A172 (cell line): ENCODE data around the gene CHRD. TPM values are rescaled to one million over a fixed set of nuclear protein-coding genes. Genes with fewer than 3 reads are reported as not detected.

Experiments used
- DNase-seq: peaks from one replicate; pipeline ENCODE4 v3.0.0-alpha.2; 2015; ENCODE audit warnings: low spot score
- total RNA-seq: library from RNA; depleted of rRNA; stranded (reverse); fragments of >200 nt; shearing (Covaris generic); gene quantifications from 2 replicates; pipeline ENCODE4 v1.2.3, GENCODE V29; 2014

Gene CHRD
- total RNA-seq, 1 experiment from 2014 or later: 0.33 TPM

DNA sequence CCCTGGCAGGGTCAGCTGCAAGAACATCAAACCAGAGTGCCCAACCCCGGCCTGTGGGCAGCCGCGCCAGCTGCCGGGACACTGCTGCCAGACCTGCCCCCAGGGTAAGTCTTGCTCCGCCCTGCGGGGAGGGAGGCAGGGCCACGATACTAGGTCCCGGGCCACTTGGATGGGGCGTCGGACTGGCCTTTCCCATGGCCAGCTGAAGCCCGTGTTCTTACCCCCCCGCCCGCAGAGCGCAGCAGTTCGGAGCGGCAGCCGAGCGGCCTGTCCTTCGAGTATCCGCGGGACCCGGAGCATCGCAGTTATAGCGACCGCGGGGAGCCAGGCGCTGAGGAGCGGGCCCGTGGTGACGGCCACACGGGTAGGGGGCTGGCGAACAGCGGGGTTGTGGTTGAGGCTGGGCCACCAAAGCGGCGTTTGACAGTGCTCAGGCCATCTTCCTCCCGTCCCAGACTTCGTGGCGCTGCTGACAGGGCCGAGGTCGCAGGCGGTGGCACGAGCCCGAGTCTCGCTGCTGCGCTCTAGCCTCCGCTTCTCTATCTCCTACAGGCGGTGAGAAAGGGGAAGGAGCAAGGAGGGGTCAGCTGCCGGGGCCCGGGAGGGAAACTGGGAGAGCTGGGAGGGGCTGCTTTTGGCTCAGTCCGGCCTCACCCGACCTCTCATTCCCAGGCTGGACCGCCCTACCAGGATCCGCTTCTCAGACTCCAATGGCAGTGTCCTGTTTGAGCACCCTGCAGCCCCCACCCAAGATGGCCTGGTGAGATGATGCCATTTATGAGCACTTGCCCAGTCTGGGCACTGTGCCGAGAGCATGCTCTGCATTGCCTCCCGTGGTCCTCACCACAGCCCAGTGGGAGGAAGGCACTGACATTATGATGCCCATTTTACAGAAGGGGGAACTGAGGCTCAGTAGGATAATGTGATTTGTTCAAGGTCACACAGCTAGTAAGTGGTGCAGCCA is 1.7 kb downstream of the CHRD start:
- DNase-seq: no peak

DNA sequence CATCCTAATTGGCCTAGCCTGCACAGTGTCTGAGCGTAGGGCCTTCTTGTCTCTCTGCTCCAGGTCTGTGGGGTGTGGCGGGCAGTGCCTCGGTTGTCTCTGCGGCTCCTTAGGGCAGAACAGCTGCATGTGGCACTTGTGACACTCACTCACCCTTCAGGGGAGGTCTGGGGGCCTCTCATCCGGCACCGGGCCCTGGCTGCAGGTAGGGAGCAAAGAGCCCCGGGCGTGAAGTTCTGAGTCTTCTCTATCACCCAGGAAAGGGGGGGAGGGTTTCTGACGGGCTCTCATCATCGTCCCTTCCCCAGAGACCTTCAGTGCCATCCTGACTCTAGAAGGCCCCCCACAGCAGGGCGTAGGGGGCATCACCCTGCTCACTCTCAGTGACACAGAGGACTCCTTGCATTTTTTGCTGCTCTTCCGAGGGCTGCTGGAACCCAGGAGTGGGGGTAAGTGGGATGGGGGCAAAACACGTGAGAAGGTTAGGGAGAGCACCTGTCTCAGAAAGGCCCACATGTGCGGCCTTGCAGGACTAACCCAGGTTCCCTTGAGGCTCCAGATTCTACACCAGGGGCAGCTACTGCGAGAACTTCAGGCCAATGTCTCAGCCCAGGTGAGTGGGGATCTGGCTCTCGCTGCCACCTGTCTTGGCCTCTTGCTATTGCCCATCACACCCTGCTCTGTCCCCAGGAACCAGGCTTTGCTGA is 2.6 kb downstream of the CHRD start:
- DNase-seq: no peak

DNA sequence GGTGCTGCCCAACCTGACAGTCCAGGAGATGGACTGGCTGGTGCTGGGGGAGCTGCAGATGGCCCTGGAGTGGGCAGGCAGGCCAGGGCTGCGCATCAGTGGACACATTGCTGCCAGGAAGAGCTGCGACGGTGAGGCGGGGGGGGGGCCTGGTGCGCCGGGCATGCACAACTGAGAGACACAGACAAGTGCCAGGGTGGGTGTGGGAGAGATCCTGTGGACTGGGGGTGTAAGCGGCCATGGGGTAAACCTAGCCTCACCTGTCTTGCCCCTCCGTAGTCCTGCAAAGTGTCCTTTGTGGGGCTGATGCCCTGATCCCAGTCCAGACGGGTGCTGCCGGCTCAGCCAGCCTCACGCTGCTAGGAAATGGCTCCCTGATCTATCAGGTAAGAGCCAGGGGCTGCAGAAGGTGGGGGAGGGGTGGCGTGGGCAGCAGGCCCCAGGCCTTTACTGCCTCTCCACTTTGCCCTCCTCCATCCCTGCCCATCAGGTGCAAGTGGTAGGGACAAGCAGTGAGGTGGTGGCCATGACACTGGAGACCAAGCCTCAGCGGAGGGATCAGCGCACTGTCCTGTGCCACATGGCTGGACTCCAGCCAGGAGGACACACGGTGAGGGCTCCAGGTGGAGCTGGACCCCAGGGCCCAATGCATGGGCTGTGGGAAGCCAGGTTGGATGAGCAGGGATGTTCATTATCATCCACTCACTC is 3.3 kb downstream of the CHRD start:
- DNase-seq: no peak

DNA sequence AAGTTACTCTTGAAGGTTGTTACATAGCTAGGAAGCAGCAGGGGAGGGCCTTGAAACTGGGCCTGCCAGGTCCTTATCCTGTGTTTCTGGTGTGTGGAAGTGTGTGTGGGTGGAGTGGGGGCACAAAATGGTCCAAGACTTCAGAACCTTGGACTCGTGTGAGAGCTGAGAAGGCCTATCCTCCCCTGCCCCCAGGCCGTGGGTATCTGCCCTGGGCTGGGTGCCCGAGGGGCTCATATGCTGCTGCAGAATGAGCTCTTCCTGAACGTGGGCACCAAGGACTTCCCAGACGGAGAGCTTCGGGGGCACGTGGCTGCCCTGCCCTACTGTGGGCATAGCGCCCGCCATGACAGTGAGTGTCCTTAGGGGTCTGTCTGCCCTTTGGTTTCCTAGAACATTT is 4.5 kb downstream of the CHRD start:
- DNase-seq: no peak

DNA sequence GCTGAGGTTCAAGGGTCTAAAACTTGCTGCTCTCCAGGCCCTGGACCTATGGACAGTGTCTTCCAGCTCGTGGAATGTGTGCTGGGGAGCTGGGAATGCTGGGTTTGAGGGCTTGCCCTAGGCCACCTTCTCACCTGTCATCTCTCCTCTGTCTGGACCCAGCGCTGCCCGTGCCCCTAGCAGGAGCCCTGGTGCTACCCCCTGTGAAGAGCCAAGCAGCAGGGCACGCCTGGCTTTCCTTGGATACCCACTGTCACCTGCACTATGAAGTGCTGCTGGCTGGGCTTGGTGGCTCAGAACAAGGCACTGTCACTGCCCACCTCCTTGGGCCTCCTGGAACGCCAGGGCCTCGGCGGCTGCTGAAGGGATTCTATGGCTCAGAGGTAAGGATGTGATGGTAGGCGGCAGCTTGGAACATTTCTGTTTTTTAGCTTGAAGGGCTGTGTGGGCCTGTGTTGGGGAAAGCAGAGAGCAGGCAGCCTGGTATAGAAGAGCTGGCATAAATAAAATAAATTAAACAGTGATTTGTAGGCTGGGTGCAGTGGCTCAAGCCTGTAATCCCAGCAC is 5.1 kb downstream of the CHRD start:
- no peak for DNase-seq

DNA sequence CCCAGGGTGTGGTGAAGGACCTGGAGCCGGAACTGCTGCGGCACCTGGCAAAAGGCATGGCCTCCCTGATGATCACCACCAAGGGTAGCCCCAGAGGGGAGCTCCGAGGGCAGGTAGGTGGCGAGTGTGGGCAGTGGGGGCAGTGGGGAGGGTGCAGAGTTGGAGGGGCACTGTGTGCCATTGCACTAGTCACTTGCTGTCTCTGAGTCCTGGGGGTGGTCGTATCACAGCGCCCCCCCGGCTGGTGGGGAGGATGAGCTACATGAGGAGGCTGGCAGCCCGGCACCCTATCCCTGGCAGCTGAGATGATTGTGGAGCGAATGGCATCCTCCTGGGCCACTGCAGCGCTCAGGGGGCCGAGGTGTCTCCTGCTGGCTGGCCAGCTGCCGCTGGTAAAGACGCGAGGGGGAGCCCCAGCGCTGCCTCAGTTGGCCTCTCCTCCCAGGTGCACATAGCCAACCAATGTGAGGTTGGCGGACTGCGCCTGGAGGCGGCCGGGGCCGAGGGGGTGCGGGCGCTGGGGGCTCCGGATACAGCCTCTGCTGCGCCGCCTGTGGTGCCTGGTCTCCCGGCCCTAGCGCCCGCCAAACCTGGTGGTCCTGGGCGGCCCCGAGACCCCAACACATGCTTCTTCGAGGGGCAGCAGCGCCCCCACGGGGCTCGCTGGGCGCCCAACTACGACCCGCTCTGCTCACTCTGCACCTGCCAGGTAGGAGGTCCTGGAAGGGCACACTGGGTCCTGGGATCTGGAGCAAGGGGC is 6.4 kb downstream of the CHRD start:
- no peak for DNase-seq

DNA sequence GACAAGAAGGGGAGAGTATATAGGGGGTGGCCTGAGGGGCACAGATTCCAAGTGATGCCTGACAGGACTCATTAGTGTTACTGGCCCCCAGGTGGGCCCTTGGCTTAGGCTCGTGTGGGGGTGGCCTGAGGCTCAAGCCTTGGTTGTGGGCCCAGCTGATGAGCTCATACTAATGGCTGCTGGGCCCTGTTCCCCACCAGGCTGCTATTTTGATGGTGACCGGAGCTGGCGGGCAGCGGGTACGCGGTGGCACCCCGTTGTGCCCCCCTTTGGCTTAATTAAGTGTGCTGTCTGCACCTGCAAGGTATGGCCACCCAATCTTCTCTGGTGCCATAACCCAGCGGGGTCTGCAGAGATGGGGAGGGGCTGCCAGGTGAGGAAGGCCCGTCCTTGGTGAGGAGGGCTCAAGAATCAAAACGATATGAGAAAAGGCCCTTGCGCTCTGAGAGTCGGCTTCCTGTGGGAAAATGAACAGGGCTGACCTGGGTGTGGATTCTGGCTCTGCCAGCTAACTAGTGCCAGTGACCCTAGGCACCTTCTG is 7.4 kb downstream of the CHRD start:
- DNase-seq: no peak

DNA sequence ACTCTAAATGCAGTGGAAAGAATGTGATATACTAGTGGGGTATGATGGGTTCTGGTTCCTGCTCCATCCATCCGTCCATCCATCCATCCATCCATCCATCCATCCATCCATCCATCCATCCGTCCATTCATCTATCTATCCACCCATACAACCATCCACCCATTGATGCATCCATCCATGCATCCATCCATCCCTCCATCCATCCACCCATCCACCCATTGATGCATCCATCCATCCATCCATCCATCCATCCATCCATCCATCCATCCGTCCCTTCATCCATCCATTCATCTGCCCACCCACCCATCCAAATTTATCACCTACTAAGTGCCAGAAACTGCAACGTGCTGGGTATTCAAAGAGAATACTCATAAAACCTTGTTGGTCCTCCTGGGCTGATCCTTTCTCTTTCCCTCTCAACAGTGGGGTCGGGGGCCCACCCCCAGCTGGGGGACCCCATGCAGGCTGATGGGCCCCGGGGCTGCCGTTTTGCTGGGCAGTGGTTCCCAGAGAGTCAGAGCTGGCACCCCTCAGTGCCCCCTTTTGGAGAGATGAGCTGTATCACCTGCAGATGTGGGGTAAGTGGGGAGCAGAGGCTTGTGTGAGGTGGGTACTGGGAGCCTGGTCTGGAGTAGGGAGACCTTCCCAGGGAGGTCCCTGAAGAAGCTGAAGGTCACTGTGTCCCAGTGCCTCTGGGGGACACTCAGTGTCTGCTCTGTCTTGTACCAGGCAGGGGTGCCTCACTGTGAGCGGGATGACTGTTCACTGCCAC is 8.5 kb downstream of the CHRD start:
- DNase-seq: no peak

DNA sequence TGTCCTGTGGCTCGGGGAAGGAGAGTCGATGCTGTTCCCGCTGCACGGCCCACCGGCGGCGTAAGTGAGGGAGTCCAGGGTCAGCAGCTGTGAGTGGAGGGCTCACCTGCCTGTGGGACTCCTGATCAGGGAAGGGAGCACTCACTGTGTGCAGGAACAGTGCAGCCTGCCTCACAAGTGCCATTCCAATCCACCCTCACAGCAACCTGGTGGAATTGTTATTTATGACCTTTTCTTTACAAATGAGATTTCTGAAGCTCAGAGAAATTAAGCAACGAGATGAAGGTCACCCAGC is 9.0 kb downstream of the CHRD start:
- no peak for DNase-seq

DNA sequence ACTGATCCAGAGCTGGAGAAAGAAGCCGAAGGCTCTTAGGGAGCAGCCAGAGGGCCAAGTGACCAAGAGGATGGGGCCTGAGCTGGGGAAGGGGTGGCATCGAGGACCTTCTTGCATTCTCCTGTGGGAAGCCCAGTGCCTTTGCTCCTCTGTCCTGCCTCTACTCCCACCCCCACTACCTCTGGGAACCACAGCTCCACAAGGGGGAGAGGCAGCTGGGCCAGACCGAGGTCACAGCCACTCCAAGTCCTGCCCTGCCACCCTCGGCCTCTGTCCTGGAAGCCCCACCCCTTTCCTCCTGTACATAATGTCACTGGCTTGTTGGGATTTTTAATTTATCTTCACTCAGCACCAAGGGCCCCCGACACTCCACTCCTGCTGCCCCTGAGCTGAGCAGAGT is 9.5 kb downstream of the CHRD start:
- DNase-seq: no peak

DNA sequence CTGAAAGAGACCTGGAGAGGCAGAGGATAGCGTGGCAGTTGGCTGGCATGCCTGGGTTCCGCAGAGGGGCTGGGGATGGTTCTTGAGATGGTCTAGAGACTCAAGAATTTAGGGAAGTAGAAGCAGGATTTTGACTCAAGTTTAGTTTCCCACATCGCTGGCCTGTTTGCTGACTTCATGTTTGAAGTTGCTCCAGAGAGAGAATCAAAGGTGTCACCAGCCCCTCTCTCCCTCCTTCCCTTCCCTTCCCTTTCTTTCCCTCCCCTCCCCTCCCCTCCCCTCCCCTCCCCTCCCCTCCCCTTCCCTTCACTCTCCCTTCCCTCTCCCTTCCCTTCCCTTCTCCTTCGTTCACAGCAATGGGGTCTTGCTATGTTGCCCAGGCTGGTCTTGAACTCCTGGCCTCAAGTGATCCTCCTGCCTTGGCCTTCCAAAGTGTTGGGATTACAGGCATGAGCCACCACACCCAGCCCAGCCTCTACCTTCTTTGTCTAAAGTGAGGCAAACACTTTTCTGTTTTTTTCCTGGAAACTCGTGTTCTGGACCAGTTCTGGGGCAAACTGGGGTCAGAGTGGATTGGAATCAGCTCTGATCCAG is 10.2 kb downstream of the CHRD start:
- no peak for DNase-seq

DNA sequence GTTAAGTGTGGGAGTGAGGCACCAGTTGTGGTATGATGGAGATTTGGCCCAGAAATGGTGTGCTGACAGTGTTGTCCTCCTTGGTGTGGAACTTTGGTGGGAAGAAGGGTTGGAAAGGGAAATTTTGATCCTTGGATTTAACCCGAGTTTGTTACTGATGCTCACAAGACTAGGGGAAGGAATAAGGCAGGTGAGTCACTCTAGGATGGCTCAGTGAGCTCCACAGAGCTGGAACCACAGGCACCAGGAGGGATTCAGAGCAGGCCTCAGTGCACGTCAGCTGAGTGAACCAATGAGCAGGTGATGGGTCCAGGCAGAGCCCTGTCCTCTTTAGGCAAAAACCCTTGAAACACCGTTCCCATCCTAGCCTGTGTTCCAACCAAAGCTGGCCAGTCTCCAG is 11.4 kb downstream of the CHRD start:
- no peak for DNase-seq

DNA sequence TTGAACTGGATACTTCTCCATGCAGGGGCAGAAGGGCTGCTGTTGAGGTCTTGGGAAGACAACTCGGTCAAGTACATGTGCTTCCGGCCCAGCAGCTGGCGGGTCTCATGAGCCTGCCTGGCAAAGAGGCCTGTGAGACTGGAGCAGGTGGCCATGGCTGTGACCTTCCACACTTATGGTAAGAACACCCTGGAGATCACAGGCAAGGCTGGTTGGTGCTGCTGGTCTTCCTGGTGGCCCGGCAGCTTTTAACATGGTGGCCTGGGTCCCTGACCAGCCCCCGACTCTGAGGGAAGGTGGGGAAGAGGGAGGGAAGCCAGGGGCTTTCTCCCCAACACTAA is 15.4 kb downstream of the CHRD start:
- DNase-seq: no peak

DNA sequence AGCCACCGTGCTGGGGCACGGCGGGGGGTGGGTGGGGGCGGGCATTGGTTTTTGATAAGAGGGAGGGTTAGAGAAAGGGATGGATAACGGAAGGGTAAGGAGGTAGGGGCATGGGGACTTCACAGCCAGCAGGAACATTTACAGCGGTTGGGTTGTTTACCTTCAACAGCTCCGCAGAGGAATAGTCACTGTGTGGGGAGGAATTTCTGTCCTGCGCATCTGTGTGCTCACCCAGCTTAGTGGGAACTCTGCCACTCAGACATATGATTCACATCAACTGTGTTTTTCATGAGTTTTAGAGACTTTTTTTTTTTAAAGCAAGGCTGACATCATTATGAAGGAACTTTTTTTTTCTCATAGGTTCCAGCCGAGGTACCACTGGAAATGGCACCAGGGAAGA is 19.6 kb downstream of the CHRD start:
- peak; percentile 81 for DNase-seq

DNA sequence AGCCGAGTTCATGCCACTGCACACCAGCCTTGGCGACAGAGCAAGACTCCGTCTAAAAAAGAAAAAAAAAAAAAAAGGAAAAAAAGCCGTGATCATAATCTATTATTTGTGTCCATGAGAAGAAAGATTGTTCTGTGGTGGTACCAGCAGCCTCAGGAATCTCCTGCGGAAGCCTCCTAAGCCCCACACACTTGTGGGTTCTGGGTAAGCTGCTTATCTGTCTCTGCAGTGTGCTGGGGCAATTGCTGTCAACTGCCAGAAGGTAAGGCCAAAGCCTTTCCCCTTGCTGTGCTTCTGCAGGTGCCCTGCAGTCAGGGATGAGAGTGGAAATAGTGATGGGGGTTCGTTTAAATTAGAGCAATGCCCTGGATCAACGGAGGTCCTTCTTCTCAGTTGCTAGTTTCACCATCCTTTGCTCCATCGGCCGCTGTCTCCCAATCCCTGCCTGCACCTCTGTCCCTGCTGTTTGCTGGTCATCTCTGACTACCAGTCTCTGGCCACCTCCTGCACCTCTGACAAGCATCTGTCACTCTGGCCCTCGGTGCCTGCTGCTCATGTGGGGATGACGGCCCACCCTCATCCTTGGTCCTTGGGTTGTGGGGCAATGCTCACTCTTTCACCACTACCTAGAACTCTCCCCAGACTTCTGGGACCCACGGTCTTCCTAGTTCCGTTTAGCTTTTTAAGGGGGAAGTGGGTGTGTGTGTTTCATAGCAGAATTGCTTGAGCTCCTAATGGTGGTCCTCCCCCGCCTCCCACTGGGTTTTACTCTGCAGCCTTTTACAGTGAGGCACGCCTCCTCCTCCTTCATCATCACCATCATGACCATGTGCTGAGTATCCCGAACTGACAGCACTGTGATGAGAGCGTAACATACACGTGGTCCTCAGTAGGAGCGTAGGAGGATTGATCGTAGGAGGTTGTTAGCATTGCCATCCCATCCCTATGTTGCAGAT is 25.5 kb downstream of the CHRD start:
- DNase-seq: no peak

DNA sequence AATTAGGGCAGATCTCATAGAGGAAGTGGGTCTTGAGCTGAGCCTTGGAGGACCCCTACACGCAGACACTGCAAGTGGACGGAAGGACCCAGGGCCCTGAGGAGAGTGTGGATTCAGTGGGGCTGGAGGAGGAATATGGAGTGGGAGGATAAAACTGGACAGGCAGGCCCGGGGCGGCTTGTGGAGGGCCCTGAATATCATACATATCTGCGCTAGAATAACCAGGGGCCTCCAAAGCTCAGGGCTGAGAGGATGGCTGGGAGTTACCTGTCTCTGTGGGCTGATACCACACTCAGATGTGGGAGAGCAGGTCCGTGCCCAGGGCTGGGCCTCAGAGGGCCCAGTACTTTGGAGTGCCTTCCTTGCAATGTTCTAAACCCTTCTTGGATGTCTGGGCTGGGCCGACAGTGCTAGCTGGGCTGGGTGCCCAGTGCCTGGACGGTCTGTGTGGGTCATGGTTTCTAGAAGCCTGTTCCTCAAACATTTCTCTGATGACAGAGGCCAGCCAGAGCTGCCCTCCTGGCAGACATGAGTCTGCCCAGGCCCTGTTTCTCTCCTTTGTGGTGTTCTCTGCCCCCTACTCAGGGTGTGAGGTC is 29.6 kb downstream of the CHRD start:
- no peak for DNase-seq

DNA sequence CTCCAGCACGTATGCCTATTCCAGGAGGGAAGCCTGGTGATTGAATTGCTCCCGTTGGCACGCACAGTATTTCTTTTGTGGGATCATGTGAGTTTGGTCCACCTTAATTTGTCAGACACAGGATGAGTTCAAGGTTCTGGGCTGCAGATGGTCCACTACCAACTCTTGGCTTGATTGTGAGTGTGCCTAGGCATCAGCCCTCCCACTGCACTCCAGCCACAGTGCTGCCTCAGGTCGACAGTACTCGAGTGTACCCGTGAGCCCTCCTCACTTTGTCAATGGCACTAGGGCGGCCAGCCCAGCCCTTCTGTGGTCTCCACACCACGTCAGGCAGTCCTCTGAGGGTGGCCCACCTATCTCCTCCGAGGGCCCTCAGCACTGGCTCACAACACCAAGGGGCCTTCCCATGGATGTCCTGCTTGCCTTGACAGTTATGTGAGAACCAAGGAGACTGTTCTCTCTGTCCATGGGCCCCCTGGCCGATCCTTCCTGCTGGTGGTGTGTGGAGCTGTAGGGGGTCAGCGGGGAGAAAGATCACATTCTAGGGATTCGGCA is 30.2 kb downstream of the CHRD start:
- DNase-seq: no peak

DNA sequence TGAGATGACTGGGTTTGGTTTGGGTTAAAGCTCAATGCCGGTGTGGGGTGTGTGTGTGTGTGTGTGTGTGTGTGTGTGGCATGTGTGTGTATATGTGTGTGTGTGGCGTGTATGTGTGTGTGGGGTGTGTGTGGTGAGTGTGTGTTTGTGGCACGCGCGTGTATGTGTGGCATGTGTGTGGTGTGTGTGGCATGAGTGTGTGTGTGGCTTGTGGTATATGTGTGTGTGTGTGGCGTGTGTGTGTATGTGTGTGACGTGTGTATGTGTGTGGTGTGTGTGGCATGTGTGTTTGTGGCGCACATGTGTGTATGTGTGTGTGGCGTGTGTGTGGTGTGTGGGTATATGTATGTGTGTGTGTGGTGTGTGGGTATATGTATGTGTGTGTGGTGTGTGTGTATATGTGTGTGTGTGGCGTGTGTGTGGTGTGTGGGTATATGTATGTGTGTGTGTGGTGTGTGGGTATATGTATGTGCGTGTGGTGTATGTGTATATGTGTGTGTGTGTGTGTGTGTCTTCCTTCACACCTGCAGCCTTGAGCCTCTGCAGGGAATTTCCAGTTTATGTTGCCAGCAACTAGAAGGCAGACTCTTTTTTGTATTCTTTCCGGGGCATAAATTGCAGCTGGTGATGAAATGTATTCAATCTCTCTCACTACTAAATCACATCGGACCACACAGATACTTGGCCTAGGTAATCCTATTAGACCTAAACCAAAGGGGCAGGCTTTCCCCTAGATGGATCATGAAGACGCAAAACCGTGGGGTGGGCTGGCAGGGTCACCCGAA is 34.8 kb downstream of the CHRD start:
- DNase-seq: no peak
